Ovary (tissue), 9 donors: ENCODE data around the gene RNLS. TPM values are rescaled to one million over a fixed set of nuclear protein-coding genes. Genes with fewer than 3 reads are reported as not detected.

Source experiments
- DNase-seq, 5 donors: peaks; one replicate each; pipeline ENCODE4 v3.0.0-alpha.2; 2019 to 2020
- H3K27ac ChIP-seq, 2 donors: fragments of 200-600 bp; one replicate each; pipeline versions ENCODE4 v1.5.1 to v1.8.0; 2019 to 2022
- H3K27me3 ChIP-seq: fragments of 200-600 bp; one replicate; pipeline ENCODE4 v1.8.0; 2022
- H3K36me3 ChIP-seq: fragments of 200-600 bp; sonication (generic); one replicate; pipeline ENCODE4 v1.5.1; 2019
- H3K4me1 ChIP-seq: one replicate; pipeline ENCODE4 v1.8.1; 2013; ENCODE audit warnings: mild to moderate bottlenecking, moderate library complexity; ENCODE audit not compliant: insufficient read depth
- H3K4me3 ChIP-seq: fragments of 200-600 bp; sonication (generic); one replicate; pipeline ENCODE4 v1.5.1; 2017
- H3K9me3 ChIP-seq, 2 donors: fragments of 200-600 bp in 1 of 2; sonication (generic) in 1 of 2; one replicate each; pipeline versions ENCODE4 v1.5.1 to v1.8.1; 2013 to 2019; ENCODE audit warnings: mild to moderate bottlenecking in 1 of 2, moderate library complexity in 1 of 2
- EP300 ChIP-seq: sonication (generic); formaldehyde crosslinking; IDR thresholded peaks from one replicate; pipeline ENCODE4 v1.6.1; 2017; ENCODE audit warnings: antibody characterized with exemption
- POLR2A ChIP-seq: fragments of 450-650 bp; IDR thresholded peaks from one replicate; pipeline ENCODE4 v1.6.1; 2017; ENCODE audit warnings: antibody characterized with exemption, mild to moderate bottlenecking, moderate library complexity
- WGBS, 3 donors: extraction: QIAGEN DNeasy Blood & Tissue Kit in 1 of 3; methylation state at CpG; one replicate each; pipeline versions ENCODE4 v1.1.5 to v1.1.7; 2013 to 2017; 5-methylcytosine and 5-hydroxymethylcytosine counted together
- intact Hi-C, 4 donors: fragments of 100-400 bp; cut with DNase I; formaldehyde crosslinking; loops; one replicate each; pipeline versions ENCODE4 v1.11.0 to v1.15.1; 2022 to 2023
- polyA plus RNA-seq, 2 donors: library from polyadenylated mRNA; stranded (reverse); fragments of 200-250 nt in 1 of 2; fragments of 350-450 nt in 1 of 2; fragmentation: Illumina TruSeq in 1 of 2; extraction: RNeasy Lipid Tissue Mini Kit (QIAGEN cat#74804) in 1 of 2; gene quantifications; one replicate each; pipeline ENCODE4 v1.2.3, GENCODE V29; 2013 to 2014
- total RNA-seq, 7 donors: library from RNA; depleted of rRNA in 2 of 7; stranded (reverse); fragments of >200 nt in 2 of 7; fragmentation: NEBNext Ultra II Directional in 3 of 7; extraction: Animal tissue kit (Norgen Biotek cat#: 25700) in 3 of 7; gene quantifications; one replicate each; pipeline versions ENCODE4 v1.1.0 to v1.2.4, GENCODE V29; 2016 to 2023
- TF ChIP-seq, protein P1 (sequence below), 3 donors: fragments of 450-650 bp in 2 of 3; fragments of 200-600 bp in 1 of 3; IDR thresholded peaks; one replicate each; pipeline versions ENCODE4 v1.5.1 to v1.8.0; 2016 to 2022; ENCODE audit warnings: antibody characterized with exemption in 3 of 3, mild to moderate bottlenecking in 1 of 3
- donor health status: DM: no; HTN: no; CAD: no; lungs with moderate emphysema.
- donor health status: DM: no; HTN: no; CAD: no.
- donor health status: Bipolar disorder and iron deficiency.
- donor health status: DM: yes; HTN: yes; CAD: no.
- donor health status: DM: no; HTN: no; CAD: no.
- donor health status: DM: yes; HTN: yes; CAD: no.

Gene RNLS
- total and polyA plus RNA-seq, 9 donors, result 7.5 to 21.9 (median 11.8) TPM

DNA sequence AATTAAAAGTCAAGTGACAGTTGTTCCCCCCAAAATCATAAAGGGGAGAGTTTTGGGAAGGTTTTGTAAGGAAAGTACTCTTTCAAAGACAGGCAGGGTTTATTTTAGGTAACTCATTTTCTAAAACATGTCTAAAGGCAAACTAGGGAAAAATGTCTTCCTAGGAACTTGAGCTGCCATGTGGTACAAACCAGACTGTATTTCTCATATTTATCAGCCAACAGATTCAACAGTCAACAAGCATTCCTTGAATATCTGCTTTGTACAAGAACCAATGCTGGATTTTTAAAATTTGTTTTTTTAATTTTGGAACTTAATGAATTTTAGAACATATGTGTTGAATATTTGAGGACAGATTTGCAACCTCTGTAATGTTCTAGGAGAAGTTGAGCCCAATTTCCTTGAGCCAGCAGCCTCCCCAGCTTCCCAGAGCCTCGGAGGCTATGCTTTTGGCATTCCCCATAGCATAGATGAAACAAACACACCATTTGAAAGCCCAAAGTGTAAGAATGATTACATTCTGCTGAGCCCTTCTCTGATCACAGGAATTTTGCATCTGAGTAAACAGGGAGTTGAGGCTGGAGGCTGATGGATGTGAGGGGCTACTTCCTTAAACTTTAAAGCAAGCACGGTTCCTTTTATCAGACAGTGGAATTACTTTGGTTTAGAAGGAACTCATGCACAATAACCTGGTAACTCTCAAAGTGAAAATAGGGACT is 345.1 kb downstream of the RNLS start:
- DNase-seq, result no peak
- no peak for TF ChIP-seq EP300
- TF ChIP-seq, protein P1, sequence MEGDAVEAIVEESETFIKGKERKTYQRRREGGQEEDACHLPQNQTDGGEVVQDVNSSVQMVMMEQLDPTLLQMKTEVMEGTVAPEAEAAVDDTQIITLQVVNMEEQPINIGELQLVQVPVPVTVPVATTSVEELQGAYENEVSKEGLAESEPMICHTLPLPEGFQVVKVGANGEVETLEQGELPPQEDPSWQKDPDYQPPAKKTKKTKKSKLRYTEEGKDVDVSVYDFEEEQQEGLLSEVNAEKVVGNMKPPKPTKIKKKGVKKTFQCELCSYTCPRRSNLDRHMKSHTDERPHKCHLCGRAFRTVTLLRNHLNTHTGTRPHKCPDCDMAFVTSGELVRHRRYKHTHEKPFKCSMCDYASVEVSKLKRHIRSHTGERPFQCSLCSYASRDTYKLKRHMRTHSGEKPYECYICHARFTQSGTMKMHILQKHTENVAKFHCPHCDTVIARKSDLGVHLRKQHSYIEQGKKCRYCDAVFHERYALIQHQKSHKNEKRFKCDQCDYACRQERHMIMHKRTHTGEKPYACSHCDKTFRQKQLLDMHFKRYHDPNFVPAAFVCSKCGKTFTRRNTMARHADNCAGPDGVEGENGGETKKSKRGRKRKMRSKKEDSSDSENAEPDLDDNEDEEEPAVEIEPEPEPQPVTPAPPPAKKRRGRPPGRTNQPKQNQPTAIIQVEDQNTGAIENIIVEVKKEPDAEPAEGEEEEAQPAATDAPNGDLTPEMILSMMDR (IDR thresholded peaks at IDR 0.05), result no peak
- no peak for TF ChIP-seq POLR2A
- Histone ChIP-seq H3K4me1 (peaks cover 7% of the 10 kb centered on the region), H3K9me3 (no peaks in the 10 kb centered on the region), H3K4me3 (no peak overlapping the region), H3K27ac (peak overlapping the region in 1 of 2 donors; percentile 13), H3K36me3 (no peaks in the 10 kb centered on the region), H3K27me3 (no peaks in the 10 kb centered on the region)
- 4 to 7% (median 5%) methylated on average over 2 of the region's 2 CpGs for WGBS, 3 donors
- intact Hi-C loops, result no loop called here

DNA sequence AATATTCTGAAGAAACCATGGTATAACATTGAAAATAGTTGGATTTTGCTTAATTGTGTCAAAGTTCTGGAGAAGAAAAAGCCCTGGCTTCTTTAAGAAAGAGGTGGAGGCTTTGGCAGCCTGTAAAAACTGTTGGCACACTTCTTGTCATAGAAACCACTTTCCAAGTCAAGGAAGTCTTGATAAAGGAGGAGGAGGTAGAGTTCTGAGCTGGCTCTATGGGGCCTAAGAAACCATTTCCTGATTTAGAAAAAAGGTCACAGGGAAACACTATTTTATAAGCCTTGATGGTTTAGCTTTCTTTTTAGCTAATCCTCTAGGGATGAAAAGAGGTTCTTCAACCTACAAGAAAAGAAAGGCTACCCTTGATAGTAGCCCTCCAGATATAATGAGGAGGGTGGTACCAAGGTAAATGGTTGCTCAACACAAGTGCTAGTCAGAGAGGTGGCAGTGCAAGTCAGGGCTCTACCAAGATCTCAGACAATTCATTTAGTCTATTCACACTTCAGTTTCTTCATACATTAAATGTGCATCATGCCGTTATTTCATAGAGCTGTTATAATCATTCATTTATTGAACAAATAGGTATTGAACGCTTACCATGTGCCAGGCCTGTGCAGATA is 346.9 kb downstream of the RNLS start:
- no peak overlapping the region for H3K27ac ChIP-seq
- H3K4me3 ChIP-seq, result no peak overlapping the region
- H3K4me1 ChIP-seq, result peaks cover 13% of the 10 kb centered on the region
- DNase-seq, result no peak
- no peaks in the 10 kb centered on the region for H3K9me3 ChIP-seq
- H3K36me3 ChIP-seq, result no peaks in the 10 kb centered on the region
- intact Hi-C loops, result no loop called here
- 95 to 99% (median 96%) methylated on average over 2 of the region's 2 CpGs for WGBS, 3 donors
- no peak for TF ChIP-seq POLR2A
- no peak for TF ChIP-seq EP300
- TF ChIP-seq, protein P1 (IDR thresholded peaks at IDR 0.05), result no peak
- H3K27me3 ChIP-seq, result no peaks in the 10 kb centered on the region

DNA sequence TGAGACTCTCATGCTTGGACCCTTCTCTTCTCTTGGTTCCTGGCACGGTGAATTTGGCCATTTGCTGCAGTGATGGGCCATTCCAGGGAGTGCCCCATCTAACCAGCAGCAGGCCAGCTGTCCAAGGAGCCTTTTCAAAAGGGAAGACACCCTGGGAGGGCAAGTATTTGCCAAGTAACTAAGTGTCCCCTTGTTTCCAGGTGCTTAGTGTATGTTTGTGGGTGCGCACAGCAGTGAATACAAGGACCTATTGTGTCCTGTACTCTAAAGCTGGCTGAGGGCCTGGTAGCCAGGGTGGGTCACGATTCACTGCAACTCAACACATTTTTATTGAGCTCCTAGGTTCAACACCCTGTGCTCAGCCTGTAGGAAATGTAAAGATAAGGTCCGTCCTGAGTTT is 348.8 kb downstream of the RNLS start:
- H3K4me3 ChIP-seq, result no peak overlapping the region
- 79 to 88% (median 82%) methylated on average over 4 of the region's 4 CpGs for WGBS, 3 donors
- no peak overlapping the region for H3K27ac ChIP-seq
- H3K36me3 ChIP-seq, result no peaks in the 10 kb centered on the region
- no peak for DNase-seq
- H3K4me1 ChIP-seq, result peaks cover 13% of the 10 kb centered on the region
- TF ChIP-seq, protein P1 (IDR thresholded peaks at IDR 0.05), result no peak
- no peak for TF ChIP-seq EP300
- TF ChIP-seq POLR2A, result no peak
- intact Hi-C loops, result no loop called here
- H3K9me3 ChIP-seq, result no peaks in the 10 kb centered on the region
- H3K27me3 ChIP-seq, result no peaks in the 10 kb centered on the region

DNA sequence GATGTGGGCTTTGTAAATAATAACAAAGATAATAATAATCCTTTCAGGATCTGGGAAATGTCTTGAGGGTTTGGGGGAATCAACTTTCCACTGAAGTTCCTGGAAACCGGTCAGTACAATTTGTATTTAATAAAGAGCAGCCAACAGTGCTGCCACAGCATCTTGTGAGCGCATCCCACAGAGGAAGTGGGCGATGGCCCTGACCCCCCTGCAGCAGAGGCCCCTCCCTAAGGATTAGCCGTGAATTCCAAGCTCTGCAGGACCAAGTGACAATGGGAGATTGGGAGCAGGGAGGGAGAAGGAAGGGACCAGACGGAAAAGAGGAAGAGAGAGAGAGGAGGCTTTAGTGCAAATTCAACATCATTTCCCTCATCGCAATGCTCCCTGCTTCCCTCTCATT is 349.2 kb downstream of the RNLS start:
- H3K27me3 ChIP-seq, result no peaks in the 10 kb centered on the region
- no peaks in the 10 kb centered on the region for H3K36me3 ChIP-seq
- 68 to 79% (median 74%) methylated on average over 6 of the region's 6 CpGs for WGBS, 3 donors
- TF ChIP-seq POLR2A (no peak), EP300 (no peak)
- TF ChIP-seq, protein P1 (IDR thresholded peaks at IDR 0.05), result no peak
- DNase-seq, result no peak
- H3K4me3 ChIP-seq, result no peak overlapping the region
- intact Hi-C loops, result no loop called here
- no peak overlapping the region for H3K27ac ChIP-seq
- H3K4me1 ChIP-seq, result peaks cover 10% of the 10 kb centered on the region
- H3K9me3 ChIP-seq, result no peaks in the 10 kb centered on the region
